HCT116 (cell line): ENCODE data around the gene GP9. TPM values are rescaled to one million over a fixed set of nuclear protein-coding genes. Genes with fewer than 3 reads are reported as not detected.

ENCODE experiments used
- ATAC-seq: fragments of 200-7000 bp; cut with Tn5 transposase; 2 replicates; pipeline ENCODE4 v1.9.1; 2020; ENCODE audit warnings: mild to moderate bottlenecking, moderate library complexity
- BruUV-seq: library from RNA; stranded (reverse); fragments of 400-500 nt; replicated peaks from 2 replicates; lab custom pipeline; 2021; lab: Mats Ljungman, UMichigan
- CTCF ChIA-PET: fragments of 300-600 bp; sonication (Branson Sonifier 250); formaldehyde crosslinking; loops from one replicate; lab custom pipeline; 2021; ENCODE audit warnings: antibody characterized with exemption; lab: Charles Lee
- POLR2A ChIA-PET: fragments of 300-600, 350-600 bp; sonication (Branson Sonifier 250); formaldehyde crosslinking; loops from one replicate; lab custom pipeline; 2021; ENCODE audit warnings: antibody characterized with exemption; lab: Charles Lee
- RAD21 ChIA-PET, 2 experiments: fragments of 300-600 bp; sonication (Branson Sonifier 250); formaldehyde crosslinking; loops; one replicate each; lab custom pipeline; 2023; ENCODE audit warnings: low total read pairs in 2 of 2; ENCODE audit not compliant: uncharacterized antibody in 2 of 2, unreplicated experiment in 2 of 2, low non-redundant PET in 1 of 2; lab: Charles Lee
- DNase-seq: peaks from one replicate; pipeline ENCODE4 v3.0.0-alpha.2; 2010; ENCODE audit warnings: low read depth, low spot score
- H2AFZ ChIP-seq: fragments of 200-600 bp; shearing (Covaris generic), sonication (generic); 2 replicates; pipeline ENCODE4 v1.6.1; 2017; ENCODE audit warnings: low read depth, mixed run types, mixed read lengths, antibody characterized with exemption, low read length; ENCODE audit not compliant: poor library complexity, severe bottlenecking
- H3K27ac ChIP-seq: 2 replicates; pipeline ENCODE4 v1.5.1; 2012; ENCODE audit warnings: low read depth, low read length
- H3K27me3 ChIP-seq: fragments of 200-600 bp; sonication (generic); 2 replicates; pipeline ENCODE4 v1.6.1; 2016; ENCODE audit warnings: mixed run types, low read length, mixed read lengths; ENCODE audit not compliant: insufficient read depth
- H3K36me3 ChIP-seq, 2 experiments: fragments of 200-500 bp in 1 of 2; fragments of 200-600 bp in 1 of 2; sonication (Bioruptor generic) in 1 of 2; sonication (generic) in 1 of 2; 2 replicates each; pipeline versions ENCODE4 v1.5.1 to v1.6.1; 2014 to 2016; ENCODE audit warnings: low read length in 2 of 2, inconsistent platforms in 1 of 2, mixed read lengths in 1 of 2, mixed run types in 1 of 2; ENCODE audit not compliant: insufficient read depth in 2 of 2, control insufficient read depth in 1 of 2
- H3K4me1 ChIP-seq, 2 experiments: fragments of 200-600 bp in 1 of 2; sonication (generic) in 1 of 2; 2 replicates each; pipeline versions ENCODE4 v1.5.1 to v1.6.1; 2012 to 2017; ENCODE audit warnings: low read length in 2 of 2, inconsistent platforms in 1 of 2, mild to moderate bottlenecking in 1 of 2, mixed read lengths in 1 of 2, mixed run types in 1 of 2, moderate library complexity in 1 of 2; ENCODE audit not compliant: insufficient read depth in 2 of 2, control insufficient read depth in 1 of 2
- H3K4me2 ChIP-seq: fragments of 200-600 bp; sonication (generic); 2 replicates; pipeline ENCODE4 v1.6.1; 2017; ENCODE audit warnings: mixed run types, low read length, mixed read lengths
- H3K4me3 ChIP-seq, 2 experiments: fragments of 200-600 bp in 1 of 2; sonication (generic) in 1 of 2; replicated peaks in 1 of 2; 2 replicates each; pipeline ENCODE4 v1.5.1; 2011 to 2016; ENCODE audit warnings: low read length in 2 of 2, control low read depth in 1 of 2, low read depth in 1 of 2, mild to moderate bottlenecking in 1 of 2, mixed read lengths in 1 of 2, mixed run types in 1 of 2
- H3K79me2 ChIP-seq: fragments of 200-600 bp; sonication (generic); 2 replicates; pipeline ENCODE4 v1.6.1; 2017; ENCODE audit warnings: mild to moderate bottlenecking, mixed run types, low read length, moderate library complexity, mixed read lengths; ENCODE audit not compliant: insufficient read depth
- H3K9ac ChIP-seq: fragments of 200-600 bp; sonication (generic); 2 replicates; pipeline ENCODE4 v1.6.1; 2016; ENCODE audit warnings: low read length, mixed read lengths
- H3K9me2 ChIP-seq: fragments of 200-600 bp; sonication (generic), shearing (Covaris generic); 2 replicates; pipeline ENCODE4 v1.6.1; 2017; ENCODE audit warnings: mixed run types, mild to moderate bottlenecking, moderate library complexity; ENCODE audit not compliant: insufficient read depth
- H3K9me3 ChIP-seq, 2 experiments: fragments of 200-500 bp in 1 of 2; fragments of 200-600 bp in 1 of 2; sonication (Bioruptor generic) in 1 of 2; sonication (generic) in 1 of 2; 2 replicates each; pipeline ENCODE4 v1.6.1; 2014 to 2017; ENCODE audit warnings: low read length in 2 of 2, mixed read lengths in 2 of 2, inconsistent platforms in 1 of 2, low read depth in 1 of 2, mild to moderate bottlenecking in 1 of 2, mixed run types in 1 of 2, moderate library complexity in 1 of 2; ENCODE audit not compliant: control insufficient read depth in 1 of 2, insufficient read depth in 1 of 2
- H4K20me1 ChIP-seq: fragments of 200-600 bp; sonication (generic), shearing (Covaris generic); 2 replicates; pipeline ENCODE4 v1.6.1; 2017; ENCODE audit warnings: mixed run types, mild to moderate bottlenecking, moderate library complexity; ENCODE audit not compliant: insufficient read depth
- ATF3 ChIP-seq: IDR thresholded peaks from 2 replicates; pipeline ENCODE4 v1.6.1; 2012
- CEBPB ChIP-seq: IDR thresholded peaks from 2 replicates; pipeline ENCODE4 v1.6.1; 2012; ENCODE audit warnings: low read depth
- CTCF ChIP-seq, 3 experiments: fragments of 200-600 bp in 1 of 3; sonication (generic) in 1 of 3; IDR thresholded peaks in 2 of 3; conservative IDR thresholded peaks in 1 of 3; 2 replicates each; pipeline ENCODE4 v1.5.1; 2012 to 2017; ENCODE audit warnings: low read depth in 2 of 3, low read length in 2 of 3, antibody characterized with exemption in 1 of 3, borderline replicate concordance in 1 of 3, control low read depth in 1 of 3, mild to moderate bottlenecking in 1 of 3, mixed read lengths in 1 of 3, mixed run types in 1 of 3, moderate library complexity in 1 of 3; ENCODE audit not compliant: insufficient read depth in 1 of 3
- EGR1 ChIP-seq: IDR thresholded peaks from 2 replicates; pipeline ENCODE4 v1.6.1; 2012; ENCODE audit warnings: low read depth
- ELF1 ChIP-seq: IDR thresholded peaks from 2 replicates; pipeline ENCODE4 v1.6.1; 2012; ENCODE audit warnings: low read depth, borderline replicate concordance
- EZH2 ChIP-seq: fragments of 200-600 bp; sonication (generic); IDR thresholded peaks from 2 replicates; pipeline ENCODE4 v1.6.1; 2017; ENCODE audit warnings: antibody characterized with exemption, mixed run types
- EZH2phosphoT487 ChIP-seq: fragments of 200-600 bp; IDR thresholded peaks from 2 replicates; pipeline ENCODE4 v1.6.1; 2018; ENCODE audit warnings: antibody characterized with exemption, borderline replicate concordance
- FOSL1 ChIP-seq: IDR thresholded peaks from 2 replicates; pipeline ENCODE4 v1.6.1; 2012; ENCODE audit warnings: low read depth
- JUND ChIP-seq: IDR thresholded peaks from 2 replicates; pipeline ENCODE4 v1.6.1; 2012
- POLR2A ChIP-seq: IDR thresholded peaks from 2 replicates; pipeline ENCODE4 v1.7.0; 2011; ENCODE audit warnings: borderline replicate concordance; ENCODE audit not compliant: insufficient read depth, insufficient read length; ENCODE audit errors: extremely low read depth
- POLR2AphosphoS5 ChIP-seq: IDR thresholded peaks from 2 replicates; pipeline ENCODE4 v1.6.1; 2011; ENCODE audit warnings: mild to moderate bottlenecking, low read depth, low read length, moderate library complexity
- RAD21 ChIP-seq: IDR thresholded peaks from 2 replicates; pipeline ENCODE4 v1.6.1; 2012; ENCODE audit warnings: low read depth, mild to moderate bottlenecking
- REST ChIP-seq: IDR thresholded peaks from 2 replicates; pipeline ENCODE4 v1.6.1; 2012; ENCODE audit warnings: low read depth
- SP1 ChIP-seq: IDR thresholded peaks from 2 replicates; pipeline ENCODE4 v1.6.1; 2012; ENCODE audit warnings: low read depth
- SRF ChIP-seq: IDR thresholded peaks from 2 replicates; pipeline ENCODE4 v1.6.1; 2012; ENCODE audit warnings: low read depth
- TCF7L2 ChIP-seq: IDR thresholded peaks from 2 replicates; pipeline ENCODE4 v1.7.0; 2011; ENCODE audit warnings: borderline replicate concordance, inconsistent platforms; ENCODE audit not compliant: insufficient read depth, insufficient read length; ENCODE audit errors: extremely low read depth
- YY1 ChIP-seq: IDR thresholded peaks from 2 replicates; pipeline ENCODE4 v1.6.1; 2011; ENCODE audit warnings: low read length, low read depth, moderate library complexity, mild to moderate bottlenecking; ENCODE audit not compliant: insufficient replicate concordance; ENCODE audit errors: extremely low read depth
- ZBTB33 ChIP-seq: IDR thresholded peaks from 2 replicates; pipeline ENCODE4 v1.6.1; 2011; ENCODE audit warnings: mild to moderate bottlenecking, low read length, moderate library complexity; ENCODE audit not compliant: insufficient replicate concordance; ENCODE audit errors: extremely low read depth
- ZNF274 ChIP-seq: fragments of 200-500 bp; sonication (Bioruptor generic); IDR thresholded peaks from 2 replicates; pipeline ENCODE4 v1.6.1; 2014; ENCODE audit warnings: mild to moderate bottlenecking, low read depth, low read length, inconsistent platforms
- intact Hi-C: fragments of 100-400 bp; cut with micrococcal nuclease; formaldehyde crosslinking; loops from 2 replicates; pipeline ENCODE4 v1.10.0; 2022
- total RNA-seq: library from RNA; stranded (reverse); gene quantifications from one replicate; pipeline ENCODE4 v1.2.1, GENCODE V29; 2021; ENCODE audit not compliant: unreplicated experiment

The GP9 gene
- total RNA-seq, 1 experiment from 2014 or later, result not detected

GRCh38 chr3:129036222-129037092, 24.1 kb upstream of the GP9 start:
- no peak overlapping the region for H3K27ac ChIP-seq
- ChIA-PET RAD21 (interaction anchor here in 1 of 2 experiments (0.5 kb wide), 1 partner anchor 371 kb away, joined by 3 read pairs; no protein-coding TSS in a partner anchor), POLR2A (no interaction called here), CTCF (interaction anchor here (0.7 to 1.4 kb wide), 2 partner anchors 9 to 20 kb away, joined by 3 to 6 read pairs; no protein-coding TSS in a partner anchor)
- H2AFZ ChIP-seq, result no peak overlapping the region
- BruUV-seq, result no TSS peak
- no peak overlapping the region for H3K4me2 ChIP-seq
- no peak overlapping the region for H3K9ac ChIP-seq
- no peak overlapping the region for H3K4me3 ChIP-seq
- intact Hi-C loops, result no loop called here
- peaks cover 0 to 5% of the 10 kb centered on the region in 2 experiments; a peak in 1 of 4 replicates for H3K4me1 ChIP-seq
- DNase-seq (no peak), ATAC-seq (no peak)
- H3K9me2 ChIP-seq, result no peaks in the 10 kb centered on the region
- H3K9me3 ChIP-seq, result no peaks in the 10 kb centered on the region
- no peaks in the 10 kb centered on the region for H4K20me1 ChIP-seq
- H3K27me3 ChIP-seq, result no peaks in the 10 kb centered on the region
- no peaks in the 10 kb centered on the region for H3K36me3 ChIP-seq
- H3K79me2 ChIP-seq, result no peaks in the 10 kb centered on the region
- TF ChIP-seq RAD21 (no peak), EGR1 (no peak), CEBPB (no peak), JUND (no peak), POLR2AphosphoS5 (no peak), ZNF274 (no peak), SRF (no peak), SP1 (no peak), ATF3 (no peak), ELF1 (no peak), ZBTB33 (no peak), CTCF (IDR thresholded peaks at IDR 0.05 in 2 of 3, conservative IDR thresholded peaks at IDR 0.05 in 1 of 3; ENCODE audit: borderline replicate concordance in 1 of 3, insufficient read depth in 1 of 3, low read depth in 2 of 3, low read length in 2 of 3) (no peak), TCF7L2 (no peak), YY1 (no peak), FOSL1 (no peak), EZH2phosphoT487 (no peak), REST (no peak), POLR2A (no peak), EZH2 (no peak)
